PC-9 (cell line): ENCODE results near the gene WRAP53. TPM values are rescaled to one million over a fixed set of nuclear protein-coding genes. Genes with fewer than 3 reads are reported as not detected.

Experiments used
- BruUV-seq: library from RNA; stranded (reverse); fragments of 400-500 nt; replicated peaks from 2 replicates; lab custom pipeline; 2021; lab: Mats Ljungman, UMichigan
- CTCF ChIA-PET: fragments of 300-600 bp; sonication (Branson Sonifier 250); formaldehyde crosslinking; loops from one replicate; lab custom pipeline; 2022; ENCODE audit warnings: antibody characterized with exemption; lab: Charles Lee
- POLR2A ChIA-PET: fragments of 300-600 bp; sonication (Branson Sonifier 250); formaldehyde crosslinking; loops from one replicate; lab custom pipeline; 2022; ENCODE audit warnings: antibody characterized with exemption; ENCODE audit not compliant: unreplicated experiment; lab: Charles Lee
- DNase-seq, 2 experiments: peaks; one replicate each; pipeline versions ENCODE4 v3.0.0 to v3.0.0-alpha.2; 2015 to 2022; ENCODE audit warnings: mixed read lengths in 1 of 2
- H2AFZ ChIP-seq: fragments of 200-600 bp; sonication (generic); 2 replicates; pipeline ENCODE4 v1.8.1; 2017; ENCODE audit warnings: antibody characterized with exemption
- H3F3A ChIP-seq: fragments of 200-600 bp; sonication (generic); 2 replicates; pipeline ENCODE4 v1.8.1; 2017; ENCODE audit warnings: antibody characterized with exemption, mild to moderate bottlenecking, low read depth; ENCODE audit not compliant: insufficient read depth
- H3K27ac ChIP-seq: fragments of 200-600 bp; sonication (generic); 2 replicates; pipeline ENCODE4 v1.6.1; 2016; ENCODE audit warnings: mixed run types
- H3K27me3 ChIP-seq: fragments of 200-600 bp; sonication (generic); 2 replicates; pipeline ENCODE4 v1.6.1; 2016; ENCODE audit warnings: low read depth, mixed run types; ENCODE audit not compliant: insufficient read depth
- H3K36me3 ChIP-seq: fragments of 200-600 bp; sonication (generic); 2 replicates; pipeline ENCODE4 v1.6.1; 2016; ENCODE audit warnings: low read depth, mixed run types
- H3K4me1 ChIP-seq: fragments of 200-600 bp; sonication (generic); replicated peaks from 2 replicates; pipeline ENCODE4 v1.6.1; 2016; ENCODE audit warnings: mixed run types; ENCODE audit not compliant: insufficient read depth
- H3K4me2 ChIP-seq: fragments of 200-600 bp; sonication (generic); 2 replicates; pipeline ENCODE4 v1.6.1; 2017; ENCODE audit warnings: mixed run types
- H3K4me3 ChIP-seq: fragments of 200-600 bp; sonication (generic); 2 replicates; pipeline ENCODE4 v1.6.1; 2016; ENCODE audit warnings: mixed run types
- H3K79me2 ChIP-seq: fragments of 200-600 bp; sonication (generic); 2 replicates; pipeline ENCODE4 v1.6.1; 2017; ENCODE audit warnings: low read depth, mixed run types
- H3K9me2 ChIP-seq: fragments of 200-600 bp; sonication (generic); 2 replicates; pipeline ENCODE4 v1.8.1; 2017; ENCODE audit warnings: mild to moderate bottlenecking; ENCODE audit not compliant: insufficient read depth
- H3K9me3 ChIP-seq: fragments of 200-600 bp; sonication (generic); 2 replicates; pipeline ENCODE4 v1.8.1; 2016; ENCODE audit warnings: low read depth; ENCODE audit not compliant: insufficient read depth
- H4K20me1 ChIP-seq: fragments of 200-600 bp; sonication (generic); 2 replicates; pipeline ENCODE4 v1.8.1; 2017; ENCODE audit not compliant: insufficient read depth
- EZH2 ChIP-seq: fragments of 200-600 bp; sonication (generic); IDR thresholded peaks from 2 replicates; pipeline ENCODE4 v1.8.0; 2017; ENCODE audit warnings: antibody characterized with exemption, low read depth
- intact Hi-C: fragments of 100-400 bp; cut with micrococcal nuclease; formaldehyde crosslinking; loops from one replicate; pipeline ENCODE4 v1.10.0; 2022; ENCODE audit not compliant: unreplicated experiment
- total RNA-seq: library from RNA; stranded (reverse); gene quantifications from 2 replicates; pipeline ENCODE4 v1.2.3, GENCODE V29; 2021
- TF ChIP-seq, protein P1 (sequence below): fragments of 200-600 bp; sonication (generic); conservative IDR thresholded peaks from 2 replicates; pipeline ENCODE4 v1.6.1; 2017; ENCODE audit warnings: mixed run types, antibody characterized with exemption, mild to moderate bottlenecking, moderate library complexity

WRAP53 gene
- total RNA-seq, 1 experiment from 2014 or later, result 31.9 TPM

DNA sequence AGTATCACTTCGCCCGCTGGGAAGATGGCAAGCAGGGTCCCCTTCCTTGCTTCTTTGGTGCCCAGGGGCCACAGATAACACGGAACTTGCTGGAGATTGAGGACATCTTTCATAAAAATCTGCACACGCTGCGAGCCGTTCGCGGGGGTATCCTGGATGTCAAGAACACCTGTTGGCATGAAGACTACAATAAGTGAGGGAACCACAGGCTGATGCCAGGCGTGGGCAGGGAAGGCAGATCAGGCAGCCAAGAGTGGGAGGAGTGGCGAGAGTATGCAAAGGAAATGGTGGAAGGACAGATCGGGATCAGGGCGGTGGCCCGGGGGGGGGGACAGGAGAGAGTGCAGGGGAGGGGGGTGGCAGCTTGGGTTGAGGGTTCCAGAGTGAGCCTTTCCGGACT lies 51.5 kb downstream of the WRAP53 start:
- Histone ChIP-seq H2AFZ (no peak overlapping the region), H3K36me3 (no peaks in the 10 kb centered on the region), H3F3A (no peaks in the 10 kb centered on the region), H3K9me3 (no peaks in the 10 kb centered on the region), H3K4me3 (no peak overlapping the region), H3K79me2 (no peaks in the 10 kb centered on the region), H3K4me1 (peaks cover 8% of the 10 kb centered on the region; the same call in 1 of the 2 replicates), H3K27ac (no peak overlapping the region), H3K27me3 (peaks cover 4% of the 10 kb centered on the region; the same call in 1 of the 2 replicates), H3K9me2 (no peaks in the 10 kb centered on the region), H3K4me2 (no peak overlapping the region), H4K20me1 (no peaks in the 10 kb centered on the region)
- intact Hi-C loops, result no loop called here
- TF ChIP-seq, protein P1, sequence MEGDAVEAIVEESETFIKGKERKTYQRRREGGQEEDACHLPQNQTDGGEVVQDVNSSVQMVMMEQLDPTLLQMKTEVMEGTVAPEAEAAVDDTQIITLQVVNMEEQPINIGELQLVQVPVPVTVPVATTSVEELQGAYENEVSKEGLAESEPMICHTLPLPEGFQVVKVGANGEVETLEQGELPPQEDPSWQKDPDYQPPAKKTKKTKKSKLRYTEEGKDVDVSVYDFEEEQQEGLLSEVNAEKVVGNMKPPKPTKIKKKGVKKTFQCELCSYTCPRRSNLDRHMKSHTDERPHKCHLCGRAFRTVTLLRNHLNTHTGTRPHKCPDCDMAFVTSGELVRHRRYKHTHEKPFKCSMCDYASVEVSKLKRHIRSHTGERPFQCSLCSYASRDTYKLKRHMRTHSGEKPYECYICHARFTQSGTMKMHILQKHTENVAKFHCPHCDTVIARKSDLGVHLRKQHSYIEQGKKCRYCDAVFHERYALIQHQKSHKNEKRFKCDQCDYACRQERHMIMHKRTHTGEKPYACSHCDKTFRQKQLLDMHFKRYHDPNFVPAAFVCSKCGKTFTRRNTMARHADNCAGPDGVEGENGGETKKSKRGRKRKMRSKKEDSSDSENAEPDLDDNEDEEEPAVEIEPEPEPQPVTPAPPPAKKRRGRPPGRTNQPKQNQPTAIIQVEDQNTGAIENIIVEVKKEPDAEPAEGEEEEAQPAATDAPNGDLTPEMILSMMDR, result no peak
- no peak for TF ChIP-seq EZH2
- ChIA-PET CTCF (no interaction called here), POLR2A (no interaction called here)
- no peak for DNase-seq
- BruUV-seq, result no TSS peak

GRCh38 chr17:7740481-7741001 lies 52.3 kb downstream of the WRAP53 start:
- TF ChIP-seq, protein P1, result no peak
- no peak for TF ChIP-seq EZH2
- Histone ChIP-seq H3K9me3 (no peaks in the 10 kb centered on the region), H3K9me2 (no peaks in the 10 kb centered on the region), H3K4me3 (no peak overlapping the region), H4K20me1 (no peaks in the 10 kb centered on the region), H3K4me2 (no peak overlapping the region), H3K36me3 (no peaks in the 10 kb centered on the region), H3K4me1 (peaks cover 14% of the 10 kb centered on the region; the same call in 1 of the 2 replicates), H2AFZ (no peak overlapping the region), H3F3A (peaks cover 6% of the 10 kb centered on the region; the same call in 1 of the 2 replicates), H3K27me3 (peaks cover 4% of the 10 kb centered on the region; the same call in 1 of the 2 replicates), H3K27ac (no peak overlapping the region), H3K79me2 (no peaks in the 10 kb centered on the region)
- intact Hi-C loops, result no loop called here
- CTCF ChIA-PET, result interaction anchor here (0.7 kb wide), 1 partner anchor 80 kb away, joined by 3 read pairs; no protein-coding TSS in a partner anchor
- POLR2A ChIA-PET, result no interaction called here
- no TSS peak for BruUV-seq
- no peak for DNase-seq

GRCh38 chr17:7742729-7743128 lies 54.5 kb downstream of the WRAP53 start:
- POLR2A ChIA-PET, result no interaction called here
- BruUV-seq, result no TSS peak
- Histone ChIP-seq H3K79me2 (no peaks in the 10 kb centered on the region), H3K9me3 (no peaks in the 10 kb centered on the region), H3K4me3 (no peak overlapping the region), H3K36me3 (no peaks in the 10 kb centered on the region), H3K27ac (no peak overlapping the region), H3F3A (peaks cover 26% of the 10 kb centered on the region), H3K4me1 (peaks cover 33% of the 10 kb centered on the region), H3K9me2 (no peaks in the 10 kb centered on the region), H3K27me3 (no peaks in the 10 kb centered on the region), H3K4me2 (no peak overlapping the region), H2AFZ (no peak overlapping the region), H4K20me1 (no peaks in the 10 kb centered on the region)
- CTCF ChIA-PET, result interaction anchor here (0.6 to 1.3 kb wide), 8 partner anchors 16 to 316 kb away, joined by 3 to 9 read pairs (median 5); no protein-coding TSS in a partner anchor
- intact Hi-C loops, result loop anchor here (1.0 kb wide), 7 partner anchors 80 to 315 kb away; partner anchors contain the start of gene NAA38
- DNase-seq, result no peak
- TF ChIP-seq, protein P1, result no peak
- no peak for TF ChIP-seq EZH2
